ENCODE measurements around the gene C21orf91.

C21orf91 gene

DNA sequence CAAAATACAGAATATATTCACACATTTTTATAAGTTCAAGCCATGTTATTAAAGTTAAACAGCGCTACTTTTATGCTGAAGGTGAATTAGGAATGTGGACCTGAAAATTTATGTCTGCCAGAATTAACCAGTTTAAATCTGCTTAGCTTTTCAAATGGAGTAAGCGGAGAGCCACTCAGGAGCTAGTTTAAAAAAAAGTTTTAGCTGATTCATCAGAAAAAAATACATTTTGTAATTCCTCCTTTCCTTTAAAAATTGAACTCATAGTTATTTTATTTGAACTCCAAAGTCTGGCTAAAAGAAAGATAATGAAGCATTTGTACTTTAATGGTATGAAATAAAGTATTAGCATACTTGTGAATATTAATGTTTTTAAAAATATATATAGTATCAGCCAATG is 21.2 kb downstream of the C21orf91 start:
- no peak for DNase-seq

GRCh38 chr21:17796503-17796902 is 22.7 kb downstream of the C21orf91 start:
- no peak for DNase-seq

- DNase-seq, result no peak
These were observed 23.1 kb downstream of the C21orf91 start for GRCh38 chr21:17796037-17796403.

- no peak for DNase-seq
These were observed 23.8 kb downstream of the C21orf91 start for GRCh38 chr21:17795146-17796036.

DNA sequence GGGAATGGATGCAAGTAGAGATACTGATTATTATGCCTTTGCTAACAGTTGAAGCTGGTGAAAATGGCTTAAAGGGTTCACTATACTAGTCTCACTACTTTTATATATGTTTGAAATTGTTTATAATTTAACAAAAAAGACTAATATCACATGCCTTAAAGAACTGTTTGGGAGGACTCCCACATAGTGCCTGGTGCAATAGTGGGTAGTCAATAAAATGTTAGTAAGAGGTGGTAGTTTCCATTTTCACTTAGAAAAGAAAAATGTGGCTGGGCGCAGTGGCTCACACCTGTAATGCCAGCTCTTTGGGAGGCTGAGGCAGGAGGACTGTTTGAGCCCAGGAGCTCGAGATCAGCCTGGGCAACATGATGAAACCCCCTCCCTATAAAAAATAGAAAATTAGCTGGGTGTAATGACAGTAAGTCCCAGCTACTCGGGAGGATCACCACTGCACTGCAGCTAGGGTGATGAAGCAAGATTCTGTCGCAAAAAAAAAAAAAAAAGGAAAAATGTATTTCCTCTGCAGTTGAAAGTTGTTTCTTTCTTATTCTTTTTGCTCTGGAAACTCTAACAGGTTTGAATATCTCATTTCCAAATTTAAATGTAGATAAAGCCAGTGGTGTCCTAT is 24.5 kb downstream of the C21orf91 start:
- DNase-seq, result no peak

GRCh38 chr21:17793246-17794123 is 25.7 kb downstream of the C21orf91 start:
- DNase-seq, result no peak

DNA sequence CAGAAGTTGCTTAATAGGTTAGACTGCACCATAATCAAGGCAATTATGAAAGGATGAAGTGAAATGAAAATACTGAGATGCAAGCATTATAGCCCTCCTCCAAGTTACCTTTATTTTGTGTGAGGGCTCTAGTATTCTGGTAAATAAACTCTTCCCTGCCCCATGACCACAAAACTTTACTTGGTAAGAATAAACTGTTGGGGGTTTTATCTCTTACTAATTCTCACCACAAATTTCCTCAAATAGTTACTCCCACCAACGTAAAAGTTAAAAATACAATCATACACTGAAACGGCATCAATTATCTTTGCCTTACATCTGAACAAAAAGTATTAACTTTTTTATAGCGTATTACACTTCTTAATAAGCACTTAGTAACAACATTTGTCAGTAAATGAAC is 29.5 kb downstream of the C21orf91 start:
- DNase-seq, result no peak

DNA sequence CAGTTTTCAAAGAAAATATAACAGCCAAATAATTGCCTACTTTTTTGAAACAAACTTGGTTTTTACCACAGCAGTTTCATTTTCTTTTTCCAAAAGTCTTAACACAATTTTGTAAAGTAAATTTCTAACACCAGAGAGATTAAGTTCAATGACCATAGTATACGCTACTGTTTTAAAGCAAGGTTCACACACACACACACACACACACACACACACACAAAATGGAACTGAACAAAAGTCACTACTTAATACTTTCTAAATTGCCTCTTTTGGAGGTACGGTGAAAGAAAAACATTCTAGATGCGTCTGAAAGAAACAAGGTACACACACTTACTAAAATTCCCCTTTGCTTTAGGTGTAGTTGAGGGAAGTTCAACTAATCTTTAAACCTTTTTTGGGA is 30.1 kb downstream of the C21orf91 start:
- DNase-seq, result no peak

DNA sequence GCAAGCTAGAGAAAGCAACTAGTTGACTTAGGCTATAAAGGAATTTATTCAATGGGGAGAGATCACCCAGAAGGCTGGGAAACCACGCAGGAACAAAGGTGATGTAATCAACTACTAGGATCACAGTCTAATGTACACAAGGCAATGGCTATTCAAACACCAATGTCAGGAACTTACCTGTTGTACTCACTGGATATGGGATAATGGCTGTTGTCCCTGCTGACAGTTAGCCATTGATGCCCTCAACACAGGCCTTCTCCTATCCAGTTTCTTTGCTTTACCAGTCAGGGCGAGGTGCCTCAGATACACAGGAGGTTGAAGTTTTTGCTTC is 32.3 kb downstream of the C21orf91 start:
- no peak for DNase-seq

- DNase-seq, result no peak
These were observed 32.9 kb downstream of the C21orf91 start for GRCh38 chr21:17786071-17786850.

- no peak for DNase-seq
These were observed 33.8 kb downstream of the C21orf91 start for GRCh38 chr21:17785403-17785788.

- no peak for DNase-seq
These were observed 34.4 kb downstream of the C21orf91 start for GRCh38 chr21:17784604-17785402.

GRCh38 chr21:17784180-17784598 is 35.0 kb downstream of the C21orf91 start:
- DNase-seq, result no peak

- no peak for DNase-seq
These were observed 35.5 kb downstream of the C21orf91 start for GRCh38 chr21:17783481-17784179.

DNA sequence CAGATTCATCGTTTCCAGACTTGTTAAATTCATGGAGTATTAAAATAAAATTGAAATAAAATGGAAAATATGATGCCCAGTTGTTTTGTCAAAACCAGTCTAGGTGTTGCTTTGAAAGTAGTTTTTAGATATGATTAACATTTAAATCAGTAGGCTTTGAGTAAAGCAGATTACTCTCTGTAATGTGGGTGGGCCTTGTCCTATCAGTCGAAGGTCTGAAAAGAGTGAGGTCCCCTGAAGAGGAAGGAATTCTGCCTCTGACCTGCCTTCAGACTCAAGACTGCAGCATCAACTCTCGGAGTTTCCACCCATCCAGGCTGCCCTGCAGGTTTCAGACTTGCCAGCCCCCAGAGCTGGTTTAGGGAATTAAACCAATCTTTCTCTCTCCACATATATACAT is 36.2 kb downstream of the C21orf91 start:
- no peak for DNase-seq

- DNase-seq, result no peak
These were observed 37.1 kb downstream of the C21orf91 start for GRCh38 chr21:17782051-17782450.

DNA sequence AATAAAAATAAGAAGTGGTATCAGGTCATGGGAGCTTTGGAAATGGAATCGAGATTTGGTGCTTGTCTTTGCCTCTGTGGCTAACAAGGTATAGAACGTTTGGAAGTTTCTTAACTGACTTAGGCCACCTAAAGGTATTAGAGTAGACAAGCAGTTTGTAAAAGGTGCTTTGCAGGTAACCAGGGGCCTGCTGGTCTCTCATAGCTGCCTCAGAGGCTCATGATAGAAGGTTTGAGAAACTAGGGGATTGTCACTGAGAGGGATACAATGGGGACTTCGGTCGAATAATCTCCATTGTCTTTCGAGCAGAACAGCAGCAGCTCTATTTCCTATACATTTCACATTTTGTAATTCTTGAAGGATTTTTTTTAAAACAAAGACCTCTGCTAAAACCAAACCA is 37.6 kb downstream of the C21orf91 start:
- DNase-seq, result no peak

DNA sequence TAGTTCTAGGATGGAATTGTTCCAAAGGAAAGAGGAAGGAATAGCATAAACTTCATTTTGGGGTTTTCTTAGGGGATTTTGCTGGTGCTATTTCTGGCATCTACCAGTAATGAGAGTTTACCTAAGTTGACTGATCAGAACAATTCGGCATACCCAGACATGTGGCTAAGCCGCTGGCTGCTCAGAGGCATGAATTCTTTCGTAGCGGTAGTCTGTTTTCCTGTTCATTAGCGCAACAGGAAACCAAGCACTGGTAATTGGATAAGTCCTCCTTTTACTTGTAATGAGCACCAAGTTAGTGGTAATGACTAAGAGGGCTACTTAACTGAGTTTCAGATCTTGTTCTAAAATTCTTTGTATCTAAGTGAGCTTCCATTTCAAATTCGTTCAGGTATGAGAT is 38.6 kb downstream of the C21orf91 start:
- no peak for DNase-seq

DNA sequence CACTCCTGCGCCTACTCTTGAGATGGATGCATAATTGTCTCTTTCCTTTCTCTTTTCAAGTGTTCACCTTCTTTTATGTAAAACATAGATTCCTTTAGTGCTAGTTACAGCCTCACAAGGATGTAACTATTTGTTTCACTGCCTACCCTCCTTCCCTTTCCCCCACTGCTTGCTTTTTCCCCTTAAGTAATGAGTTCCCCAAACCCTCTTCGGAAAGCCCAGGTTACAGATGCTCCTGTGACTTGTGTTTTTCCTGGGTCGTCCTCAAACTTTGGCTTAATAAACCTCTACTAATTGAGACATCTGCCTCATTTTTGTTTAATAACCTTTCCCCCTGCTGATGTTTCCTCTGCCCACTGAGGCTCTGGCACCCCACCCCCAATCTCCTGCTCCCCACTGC is 39.2 kb downstream of the C21orf91 start:
- no peak for DNase-seq

GRCh38 chr21:17779496-17779895 is 39.7 kb downstream of the C21orf91 start:
- DNase-seq, result no peak

- DNase-seq, result no peak
These were observed 41.9 kb downstream of the C21orf91 start for GRCh38 chr21:17777072-17777765.
